AG04449 (cell line): ENCODE measurements around the gene UBTD1.

Experiments used
- CTCF ChIA-PET: fragments of 350-600 bp; formaldehyde crosslinking; extraction: SDS; loops from one replicate; lab custom pipeline; 2021; ENCODE audit warnings: antibody characterized with exemption; lab: Yijun Ruan, JAX
- POLR2A ChIA-PET: fragments of 400-600, 350-600 bp; formaldehyde crosslinking; extraction: SDS; loops from one replicate; lab custom pipeline; 2020; ENCODE audit warnings: antibody characterized with exemption, inconsistent platforms; lab: Yijun Ruan, JAX
- DNase-seq: peaks from one replicate; pipeline ENCODE4 v3.0.0-alpha.2; 2010; ENCODE audit warnings: low read depth, low spot score
- H3K4me3 ChIP-seq: 2 replicates; pipeline ENCODE4 v1.5.1; 2011; ENCODE audit warnings: low read depth, mild to moderate bottlenecking, control low read depth, low read length
- TF ChIP-seq, protein P1 (sequence below): IDR thresholded peaks from one replicate; pipeline ENCODE4 v1.5.1; 2011; ENCODE audit warnings: mild to moderate bottlenecking, moderate library complexity, low read length, control low read depth, inconsistent platforms; ENCODE audit not compliant: insufficient read depth; ENCODE audit errors: missing control alignments

Gene UBTD1

DNA sequence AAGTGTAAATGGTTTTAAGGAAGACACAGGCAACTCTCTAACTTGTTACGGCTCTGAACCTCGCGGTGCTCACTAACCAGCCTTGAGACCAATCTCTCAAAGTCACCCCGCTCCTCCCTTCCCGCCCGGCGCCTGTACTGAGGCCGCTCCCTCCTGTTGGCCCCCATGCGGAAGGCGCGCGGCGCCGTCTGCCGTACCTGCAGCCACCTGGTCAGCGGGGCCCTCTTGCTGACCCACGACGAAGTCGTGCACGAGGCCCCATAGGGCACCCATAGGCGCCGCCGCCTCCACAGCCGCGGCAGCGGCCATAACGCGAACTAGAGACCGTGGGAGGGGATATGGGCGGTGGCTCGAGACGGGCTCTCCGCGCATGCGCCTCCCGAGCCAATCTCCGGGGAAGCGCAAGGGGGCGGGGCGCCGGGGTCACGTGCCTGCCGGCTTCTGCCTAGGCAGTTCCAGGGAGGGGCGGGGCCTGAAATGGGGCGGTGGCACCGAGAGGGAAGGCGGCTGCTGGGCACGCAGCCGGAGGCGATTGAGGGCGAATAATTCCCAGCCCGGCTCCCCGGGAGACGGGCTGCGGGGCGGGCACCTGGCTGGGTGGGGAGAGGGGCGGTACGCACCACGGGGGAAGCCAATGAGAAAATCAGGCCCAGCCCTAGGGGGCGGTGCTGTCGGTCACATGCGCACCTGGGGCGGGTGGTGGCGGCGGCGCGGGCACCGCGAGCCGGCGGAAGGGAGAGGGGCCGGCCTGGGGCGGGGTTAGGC, 466 bp upstream of the UBTD1 start, which contains the start of gene MMS19:
TSS of gene MMS19 (minus strand) at position 347 of the 765 bp plus-strand sequence. CDS start at position 309, 38 bp downstream.
- ChIA-PET CTCF (interaction anchor here (0.8 to 2.7 kb wide), 7 partner anchors 7 to 56 kb away, joined by 3 to 28 read pairs (median 6); no protein-coding TSS in a partner anchor), POLR2A (interaction anchor here (0.8 to 1.8 kb wide), 5 partner anchors 16 to 150 kb away, joined by 3 to 15 read pairs (median 5); no protein-coding TSS in a partner anchor)
- TF ChIP-seq, protein P1, sequence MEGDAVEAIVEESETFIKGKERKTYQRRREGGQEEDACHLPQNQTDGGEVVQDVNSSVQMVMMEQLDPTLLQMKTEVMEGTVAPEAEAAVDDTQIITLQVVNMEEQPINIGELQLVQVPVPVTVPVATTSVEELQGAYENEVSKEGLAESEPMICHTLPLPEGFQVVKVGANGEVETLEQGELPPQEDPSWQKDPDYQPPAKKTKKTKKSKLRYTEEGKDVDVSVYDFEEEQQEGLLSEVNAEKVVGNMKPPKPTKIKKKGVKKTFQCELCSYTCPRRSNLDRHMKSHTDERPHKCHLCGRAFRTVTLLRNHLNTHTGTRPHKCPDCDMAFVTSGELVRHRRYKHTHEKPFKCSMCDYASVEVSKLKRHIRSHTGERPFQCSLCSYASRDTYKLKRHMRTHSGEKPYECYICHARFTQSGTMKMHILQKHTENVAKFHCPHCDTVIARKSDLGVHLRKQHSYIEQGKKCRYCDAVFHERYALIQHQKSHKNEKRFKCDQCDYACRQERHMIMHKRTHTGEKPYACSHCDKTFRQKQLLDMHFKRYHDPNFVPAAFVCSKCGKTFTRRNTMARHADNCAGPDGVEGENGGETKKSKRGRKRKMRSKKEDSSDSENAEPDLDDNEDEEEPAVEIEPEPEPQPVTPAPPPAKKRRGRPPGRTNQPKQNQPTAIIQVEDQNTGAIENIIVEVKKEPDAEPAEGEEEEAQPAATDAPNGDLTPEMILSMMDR = no peak
- H3K4me3 ChIP-seq = peak within 1 kb of the TSS; percentile 99
- DNase-seq = peak; percentile 83

DNA sequence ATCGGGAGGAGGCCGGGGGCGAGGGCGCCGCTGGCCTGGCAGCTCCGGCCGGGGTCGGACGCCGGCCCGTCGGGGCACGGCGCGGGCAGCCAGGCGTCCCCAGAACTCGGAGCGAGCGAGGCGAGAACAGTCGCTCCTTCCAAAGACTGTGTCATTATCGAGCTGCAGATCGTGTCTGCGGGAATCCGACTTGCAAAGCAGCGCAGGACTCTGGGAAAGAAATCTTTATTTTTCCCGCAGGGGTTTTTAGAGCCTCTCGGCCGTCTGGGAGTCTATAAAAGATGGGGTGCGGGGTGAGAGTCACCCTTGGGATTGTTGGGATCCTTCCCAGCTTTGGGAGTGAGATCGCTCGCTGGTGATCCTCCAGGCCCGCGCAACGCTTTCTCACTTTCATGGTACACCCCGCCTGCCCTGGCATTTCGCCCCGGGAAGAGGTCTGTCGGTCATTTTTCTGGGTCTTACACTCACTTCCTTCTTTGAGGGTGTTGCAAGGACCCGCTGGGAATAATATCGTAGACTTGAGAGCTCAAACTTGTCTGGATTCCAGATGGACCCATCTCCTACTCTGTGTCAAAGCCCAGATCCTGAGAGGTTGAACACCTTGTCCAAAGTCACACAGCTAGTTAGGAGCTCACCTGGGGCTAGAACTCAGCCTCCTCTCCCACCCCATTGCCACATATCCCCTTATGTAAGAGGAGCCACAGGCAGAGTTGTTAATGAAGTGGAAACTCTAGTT, 1.0 kb downstream of the UBTD1 start:
- TF ChIP-seq, protein P1 = no peak
- peak overlapping the region; percentile 99 for H3K4me3 ChIP-seq
- CTCF ChIA-PET = interaction anchor here (0.8 to 2.7 kb wide), 11 partner anchors 9 to 72 kb away, joined by 3 to 28 read pairs (median 4); no protein-coding TSS in a partner anchor
- POLR2A ChIA-PET = interaction anchor here (0.7 to 1.8 kb wide), 7 partner anchors 24 to 176 kb away, joined by 3 to 15 read pairs (median 4); no protein-coding TSS in a partner anchor
- no peak for DNase-seq

- POLR2A ChIA-PET = interaction anchor here (1.0 to 1.5 kb wide), 2 partner anchors 24 to 48 kb away, joined by 4 to 5 read pairs; no protein-coding TSS in a partner anchor
- H3K4me3 ChIP-seq = peak overlapping the region; percentile 99
- CTCF ChIA-PET = interaction anchor here (1.2 to 2.7 kb wide), 4 partner anchors 14 to 53 kb away, joined by 3 to 28 read pairs (median 9); no protein-coding TSS in a partner anchor
- TF ChIP-seq, protein P1 = no peak
- no peak for DNase-seq
Observed at GRCh38 chr10:97500297-97500575, 1.5 kb downstream of the UBTD1 start.

DNA sequence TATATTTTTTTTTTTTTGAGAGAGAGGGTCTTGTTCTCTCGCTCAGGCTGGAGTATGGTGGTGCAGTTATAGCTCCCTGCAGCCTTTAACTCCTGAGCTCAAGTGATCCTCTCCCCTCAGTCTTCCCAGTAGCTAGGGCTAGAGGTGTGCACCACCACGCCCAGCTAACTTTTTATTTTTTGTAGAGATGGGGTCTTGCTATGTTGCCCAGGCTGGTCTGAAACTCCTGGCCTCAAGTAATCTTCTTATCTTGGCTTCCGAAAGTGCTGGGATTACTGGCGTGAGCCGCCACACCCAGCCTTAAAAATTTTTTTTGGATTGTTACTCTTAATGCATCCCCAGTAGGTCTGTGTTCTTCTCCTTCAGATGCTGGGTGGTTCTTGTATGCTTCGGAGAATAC, 4.2 kb downstream of the UBTD1 start:
- TF ChIP-seq, protein P1 = no peak
- DNase-seq = no peak
- ChIA-PET POLR2A (no interaction called here), CTCF (interaction anchor here (1.4 kb wide), 1 partner anchor 11 kb away, joined by 3 read pairs; no protein-coding TSS in a partner anchor)
- no peak overlapping the region for H3K4me3 ChIP-seq

- CTCF ChIA-PET = interaction anchor here (1.4 kb wide), 1 partner anchor 11 kb away, joined by 3 read pairs; no protein-coding TSS in a partner anchor
- POLR2A ChIA-PET = no interaction called here
- H3K4me3 ChIP-seq = no peak overlapping the region
- no peak for DNase-seq
- TF ChIP-seq, protein P1 = no peak
Observed at GRCh38 chr10:97503406-97503805, 4.7 kb downstream of the UBTD1 start.
